Astrocyte (in vitro differentiated cells and primary cell): ENCODE measurements around the gene ARHGEF37.

ENCODE experiments used
- CTCF ChIP-seq: IDR thresholded peaks from 2 replicates; pipeline ENCODE4 v1.5.1; 2011; ENCODE audit warnings: low read depth, mild to moderate bottlenecking, inconsistent platforms, low read length, moderate library complexity; ENCODE audit not compliant: insufficient read depth
- EZH2 ChIP-seq: IDR thresholded peaks from 2 replicates; pipeline ENCODE4 v1.6.1; 2012; ENCODE audit warnings: mild to moderate bottlenecking, low read length, inconsistent platforms; ENCODE audit not compliant: insufficient read depth

GRCh38 chr5:149657324-149657723, 76.0 kb downstream of the ARHGEF37 start:
- no peak for TF ChIP-seq CTCF
- no peak for TF ChIP-seq EZH2
